ENCODE measurements around the gene IGF1R. TPM values are rescaled to one million over a fixed set of nuclear protein-coding genes. Genes with fewer than 3 reads are reported as not detected.

IGF1R gene
- total RNA-seq, 4 donors from 2014 or later: 39.3 to 97.4 (median 44.7) TPM

- ATAC-seq (ENCODE audit: low FRiP score) (no peak), DNase-seq (ENCODE audit: low spot score) (no peak)
- no peak for TF ChIP-seq CTCF (IDR thresholded peaks at IDR 0.05)
Measured at GRCh38 chr15:98776607-98777281, 128.4 kb downstream of the IGF1R start.

- DNase-seq (ENCODE audit: low spot score) (no peak), ATAC-seq (ENCODE audit: low FRiP score) (no peak)
- TF ChIP-seq CTCF (IDR thresholded peaks at IDR 0.05): no peak
Measured at GRCh38 chr15:98777426-98777825, 129.1 kb downstream of the IGF1R start.

GRCh38 chr15:98778263-98778959, 130.1 kb downstream of the IGF1R start:
- DNase-seq (ENCODE audit: low spot score) (no peak), ATAC-seq (ENCODE audit: low FRiP score) (no peak)
- TF ChIP-seq CTCF (IDR thresholded peaks at IDR 0.05): no peak

- TF ChIP-seq CTCF (IDR thresholded peaks at IDR 0.05): no peak
- ATAC-seq (ENCODE audit: low FRiP score): no peak
- DNase-seq (ENCODE audit: low spot score): no peak
Measured at GRCh38 chr15:98778960-98779359, 130.6 kb downstream of the IGF1R start.

- peak in 1 of 3 donors; percentile 82 for TF ChIP-seq CTCF (IDR thresholded peaks at IDR 0.05)
- ATAC-seq (ENCODE audit: low FRiP score) (peak; percentile 93), DNase-seq (ENCODE audit: low spot score) (peak; percentile 85)
Measured at GRCh38 chr15:98779463-98780071, 131.2 kb downstream of the IGF1R start.

- TF ChIP-seq CTCF (IDR thresholded peaks at IDR 0.05): no peak
- DNase-seq (ENCODE audit: low spot score): no peak
- no peak for ATAC-seq (ENCODE audit: low FRiP score)
Measured at GRCh38 chr15:98781838-98782237, 133.5 kb downstream of the IGF1R start.

Data from omental fat pad (tissue), 4 donors.